HepG2 (cell line): Measurements from ENCODE around the gene CTDSPL2. TPM values are rescaled to one million over a fixed set of nuclear protein-coding genes. Genes with fewer than 3 reads are reported as not detected.

Experiments
- DZIP1 ChIP-seq: sonication (generic); formaldehyde crosslinking; IDR thresholded peaks from 2 replicates; pipeline ENCODE4 v1.5.0; 2020; ENCODE audit warnings: mild to moderate bottlenecking, missing genetic modification reagents
- NPAS2 ChIP-seq: sonication (generic); formaldehyde crosslinking; IDR thresholded peaks from 2 replicates; pipeline ENCODE4 v1.8.0; 2022; ENCODE audit warnings: mild to moderate bottlenecking, missing genetic modification reagents, borderline replicate concordance
- RFX1 ChIP-seq: fragments of 450-650 bp; IDR thresholded peaks from 2 replicates; pipeline ENCODE4 v1.6.1; 2017
- TIGD3 ChIP-seq: sonication (generic); formaldehyde crosslinking; IDR thresholded peaks from 2 replicates; pipeline ENCODE4 v1.5.1; 2020; ENCODE audit warnings: mild to moderate bottlenecking, missing genetic modification reagents, borderline replicate concordance
- UBTF ChIP-seq: sonication (generic); formaldehyde crosslinking; IDR thresholded peaks from 2 replicates; pipeline ENCODE4 v1.4.0; 2020; ENCODE audit warnings: mild to moderate bottlenecking, missing genetic modification reagents
- ZBTB8A ChIP-seq: sonication (generic); formaldehyde crosslinking; IDR thresholded peaks from 2 replicates; pipeline ENCODE4 v1.4.0; 2020; ENCODE audit warnings: mild to moderate bottlenecking, low read depth, missing genetic modification reagents, borderline replicate concordance
- ZNF142 ChIP-seq: sonication (generic); formaldehyde crosslinking; IDR thresholded peaks from 2 replicates; pipeline ENCODE4 v1.4.0; 2020; ENCODE audit warnings: missing genetic modification reagents
- ZNF18 ChIP-seq: sonication (generic); formaldehyde crosslinking; IDR thresholded peaks from 2 replicates; pipeline ENCODE4 v1.8.0; 2022; ENCODE audit warnings: mild to moderate bottlenecking, missing genetic modification reagents; ENCODE audit not compliant: insufficient replicate concordance
- ZNF264 ChIP-seq: sonication (generic); formaldehyde crosslinking; IDR thresholded peaks from 2 replicates; pipeline ENCODE4 v1.4.0; 2020; ENCODE audit warnings: missing genetic modification reagents
- ZNF329 ChIP-seq: sonication (generic); formaldehyde crosslinking; IDR thresholded peaks from 2 replicates; pipeline ENCODE4 v1.9.0; 2021; ENCODE audit warnings: low read depth, mild to moderate bottlenecking, missing genetic modification reagents
- ZNF598 ChIP-seq: sonication (generic); formaldehyde crosslinking; IDR thresholded peaks from 2 replicates; pipeline ENCODE4 v1.5.1; 2020; ENCODE audit warnings: mild to moderate bottlenecking, missing genetic modification reagents, borderline replicate concordance
- ZNF709 ChIP-seq: sonication (generic); formaldehyde crosslinking; IDR thresholded peaks from 2 replicates; pipeline ENCODE4 v1.5.0; 2020; ENCODE audit warnings: mild to moderate bottlenecking, missing genetic modification reagents
- polyA plus RNA-seq, 8 experiments: library from polyadenylated mRNA; depleted of rRNA in 3 of 8; stranded (reverse) in 7 of 8; unstranded in 1 of 8; fragments of >200 nt; fragmentation: Illumina TruSeq in 4 of 8; extraction: Trizol in 4 of 8; gene quantifications; 2 replicates each; pipeline versions ENCODE4 v1.2.1 to v1.2.3, GENCODE V29; 2011 to 2016; ENCODE audit warnings: low read depth in 4 of 8, missing spikeins in 1 of 8, mixed read lengths in 1 of 8; ENCODE audit not compliant: insufficient read depth in 1 of 8
- total RNA-seq, 5 experiments: library from RNA; depleted of rRNA; stranded (reverse); fragments of >200 nt; fragmentation: Illumina TruSeq; extraction: Trizol; gene quantifications; 2 replicates each; pipeline ENCODE4 v1.2.3, GENCODE V29; 2016; ENCODE audit warnings: low read depth in 1 of 5

CTDSPL2 gene
- total and polyA plus RNA-seq, 2 of the 13 experiments (the other 11 are each of a cell fraction or from before 2014, with no cell fraction given), result 37.4 to 56.2 TPM

GRCh38 chr15:44536962-44537734, 109.7 kb downstream of the CTDSPL2 start, which contains the start of gene EIF3J (continued):
- peak; percentile 74; the same call in 1 of the 2 replicates for TF ChIP-seq ZNF142 (CRISPR knock-in tag)
- TF ChIP-seq TIGD3 (CRISPR knock-in tag), result no peak
- no peak for TF ChIP-seq DZIP1 (CRISPR knock-in tag)
- peak; percentile 91 for TF ChIP-seq UBTF (CRISPR knock-in tag)
- peak; percentile 64; the same call in 1 of the 2 replicates for TF ChIP-seq ZNF709 (CRISPR knock-in tag)
- no peak for TF ChIP-seq NPAS2 (CRISPR knock-in tag)
- TF ChIP-seq ZBTB8A (CRISPR knock-in tag), result no peak; the same call in 1 of the 2 replicates
- TF ChIP-seq ZNF329 (CRISPR knock-in tag), result no peak
- no peak for TF ChIP-seq RFX1
- peak; percentile 72 for TF ChIP-seq ZNF18
- no peak for TF ChIP-seq ZNF264 (CRISPR knock-in tag)
- TF ChIP-seq ZNF598, result 0 out of 2 replicates have a peak, but pooled peaks have one; percentile 19
